GM19023 (cell line): Measurements from ENCODE around the gene SSX2.
"Not testable (repeated sequence)": the region's sequence is repeated elsewhere in the genome, so short reads cannot be mapped to it uniquely, and the experiment has no call there.

Experiments
- ATAC-seq: cut with Tn5 transposase; IDR thresholded peaks from one replicate; pipeline ENCODE4 v1.9.1; 2021; ENCODE audit warnings: mild to moderate bottlenecking, moderate library complexity; ENCODE audit not compliant: unreplicated experiment

SSX2 gene

GRCh38 chrX:52707078-52707477 lies at the start of gene SSX2:
Gene SSX2 (minus strand): TSS chrX:52707178. CDS start chrX:52705749, 1,429 bp downstream.
- not testable (repeated sequence) for ATAC-seq

GRCh38 chrX:52750952-52751351 lies 44.0 kb upstream of the SSX2 start, which contains the start of gene SSX2B:
Gene SSX2B (plus strand): TSS chrX:52751252. CDS start chrX:52752681, 1,429 bp downstream.
- ATAC-seq: not testable (repeated sequence)

GRCh38 chrX:52692034-52692433 lies 14.9 kb downstream of the SSX2 start:
- not testable (repeated sequence) for ATAC-seq

GRCh38 chrX:52662218-52662617 lies 44.8 kb downstream of the SSX2 start:
- ATAC-seq: not testable (repeated sequence)

- ATAC-seq: not testable (repeated sequence)
Observed at GRCh38 chrX:52655475-52655874, 51.5 kb downstream of the SSX2 start.

- ATAC-seq: not testable (repeated sequence)
Observed at GRCh38 chrX:52654800-52655199, 52.2 kb downstream of the SSX2 start, which contains the start of gene SSX7. Gene SSX7 (minus strand): TSS chrX:52654900. CDS start chrX:52653472, 1,428 bp downstream.

GRCh38 chrX:52650676-52651075 lies 56.3 kb downstream of the SSX2 start:
- ATAC-seq: not testable (repeated sequence)

- ATAC-seq: not testable (repeated sequence)
Observed at GRCh38 chrX:52648956-52649355, 58.0 kb downstream of the SSX2 start.
